Neural progenitor cell (in vitro differentiated cells): ENCODE measurements around the gene TMEM208. TPM values are rescaled to one million over a fixed set of nuclear protein-coding genes. Genes with fewer than 3 reads are reported as not detected.

ENCODE experiments used
- DNase-seq: peaks from one replicate; pipeline ENCODE4 v3.0.0-alpha.2; 2016; ENCODE audit warnings: low spot score
- H2AFZ ChIP-seq: fragments of 200-600 bp; sonication (generic); replicated peaks from 2 replicates; pipeline ENCODE4 v1.6.1; 2016; ENCODE audit warnings: antibody characterized with exemption
- H3F3A ChIP-seq: fragments of 200-600 bp; sonication (generic); 2 replicates; pipeline ENCODE4 v1.6.1; 2016; ENCODE audit warnings: antibody characterized with exemption, low read depth
- H3K27ac ChIP-seq: fragments of 200-600 bp; sonication (generic); 2 replicates; pipeline ENCODE4 v1.5.1; 2016; ENCODE audit warnings: mild to moderate bottlenecking
- H3K27me3 ChIP-seq: fragments of 200-600 bp; sonication (generic); 2 replicates; pipeline ENCODE4 v1.6.1; 2016; ENCODE audit warnings: mild to moderate bottlenecking, moderate library complexity
- H3K36me3 ChIP-seq: fragments of 200-600 bp; sonication (generic); 2 replicates; pipeline ENCODE4 v1.5.1; 2016
- H3K4me1 ChIP-seq: fragments of 200-600 bp; sonication (generic); 2 replicates; pipeline ENCODE4 v1.6.1; 2016; ENCODE audit warnings: mixed run types
- H3K4me2 ChIP-seq: fragments of 200-600 bp; sonication (generic); 2 replicates; pipeline ENCODE4 v1.6.1; 2016
- H3K4me3 ChIP-seq: fragments of 200-600 bp; sonication (generic); 2 replicates; pipeline ENCODE4 v1.5.1; 2016
- H3K79me2 ChIP-seq: fragments of 200-600 bp; sonication (generic); 2 replicates; pipeline ENCODE4 v1.6.1; 2016; ENCODE audit warnings: low read depth
- H3K9ac ChIP-seq: fragments of 200-600 bp; sonication (generic); 2 replicates; pipeline ENCODE4 v1.6.1; 2016
- H3K9me3 ChIP-seq: fragments of 200-600 bp; sonication (generic); 2 replicates; pipeline ENCODE4 v1.5.1; 2016; ENCODE audit warnings: low read depth
- H4K20me1 ChIP-seq: fragments of 200-600 bp; sonication (generic); 2 replicates; pipeline ENCODE4 v1.6.1; 2016; ENCODE audit warnings: low read depth
- H3K27ac Mint-ChIP-seq: 3 replicates; pipeline ENCODE4 v1.8.0; 2021; ENCODE audit warnings: mixed read lengths
- H3K27me3 Mint-ChIP-seq: 2 replicates; pipeline ENCODE4 v1.8.0; 2022; ENCODE audit warnings: low read depth, mild to moderate bottlenecking, inconsistent platforms, moderate library complexity, mixed read lengths; ENCODE audit not compliant: insufficient read depth
- H3K36me3 Mint-ChIP-seq: 3 replicates; pipeline ENCODE4 v1.8.0; 2021; ENCODE audit warnings: mixed read lengths
- H3K4me1 Mint-ChIP-seq: 3 replicates; pipeline ENCODE4 v1.8.0; 2021; ENCODE audit warnings: mixed read lengths
- H3K4me3 Mint-ChIP-seq: 3 replicates; pipeline ENCODE4 v1.8.0; 2021; ENCODE audit warnings: mild to moderate bottlenecking, moderate library complexity, mixed read lengths
- H3K9me3 Mint-ChIP-seq: 3 replicates; pipeline ENCODE4 v1.8.0; 2020; ENCODE audit warnings: mixed read lengths
- CTCF ChIP-seq: fragments of 200-600 bp; sonication (generic); IDR thresholded peaks from 2 replicates; pipeline ENCODE4 v1.5.1; 2017; ENCODE audit warnings: antibody characterized with exemption, mild to moderate bottlenecking
- EZH2 ChIP-seq: fragments of 200-600 bp; sonication (generic); IDR thresholded peaks from 2 replicates; pipeline ENCODE4 v1.6.1; 2017; ENCODE audit warnings: antibody characterized with exemption, mild to moderate bottlenecking, moderate library complexity
- EZH2phosphoT487 ChIP-seq: fragments of 200-600 bp; sonication (generic); IDR thresholded peaks from 2 replicates; pipeline ENCODE4 v1.6.1; 2017; ENCODE audit warnings: antibody characterized with exemption
- total RNA-seq: library from RNA; depleted of rRNA; stranded (reverse); fragments of >200 nt; gene quantifications from 2 replicates; pipeline ENCODE4 v1.2.3, GENCODE V29; 2015; ENCODE audit warnings: low replicate concordance

The TMEM208 gene
- total RNA-seq, 1 donor from 2014 or later, result 39.4 TPM

- no peak overlapping the region for H3K27ac Mint-ChIP-seq
- no peaks in the 10 kb centered on the region for H3K27me3 ChIP-seq
- H3K9ac ChIP-seq, result no peak overlapping the region
- H3K27me3 Mint-ChIP-seq, result no peaks in the 10 kb centered on the region
- no peak overlapping the region for H3K27ac ChIP-seq
- no peaks in the 10 kb centered on the region for H3F3A ChIP-seq
- no peak overlapping the region for H2AFZ ChIP-seq
- H3K4me3 Mint-ChIP-seq, result no peak overlapping the region
- no peaks in the 10 kb centered on the region for H3K9me3 ChIP-seq
- H3K9me3 Mint-ChIP-seq, result no peaks in the 10 kb centered on the region
- no peaks in the 10 kb centered on the region for H3K79me2 ChIP-seq
- H3K36me3 ChIP-seq, result no peaks in the 10 kb centered on the region
- H4K20me1 ChIP-seq, result no peaks in the 10 kb centered on the region
- no peaks in the 10 kb centered on the region for H3K36me3 Mint-ChIP-seq
- TF ChIP-seq EZH2phosphoT487, result no peak
- no peak for TF ChIP-seq EZH2
- TF ChIP-seq CTCF, result no peak
- peaks cover 8% of the 10 kb centered on the region for H3K4me1 Mint-ChIP-seq
- no peak for DNase-seq
- H3K4me2 ChIP-seq, result no peak overlapping the region
- H3K4me3 ChIP-seq, result no peak overlapping the region
- no peaks in the 10 kb centered on the region for H3K4me1 ChIP-seq
These were observed 12.0 kb downstream of the TMEM208 start for GRCh38 chr16:67238806-67239470.

- peaks cover 2% of the 10 kb centered on the region for H3K27me3 Mint-ChIP-seq
- no peak overlapping the region for H3K4me2 ChIP-seq
- no peaks in the 10 kb centered on the region for H3K9me3 Mint-ChIP-seq
These were observed 13.6 kb downstream of the TMEM208 start for GRCh38 chr16:67240506-67240905.

GRCh38 chr16:67241008-67241900 is 14.3 kb downstream of the TMEM208 start:
- DNase-seq, result no peak
- no peak overlapping the region for H3K27ac Mint-ChIP-seq
- no peaks in the 10 kb centered on the region for H3K9me3 Mint-ChIP-seq
- no peak overlapping the region for H3K9ac ChIP-seq
- no peaks in the 10 kb centered on the region for H3K27me3 ChIP-seq
- H2AFZ ChIP-seq, result no peak overlapping the region
- H3K4me1 ChIP-seq, result peaks cover 6% of the 10 kb centered on the region
- H3K36me3 ChIP-seq, result no peaks in the 10 kb centered on the region
- H3K4me1 Mint-ChIP-seq, result peaks cover 17% of the 10 kb centered on the region
- H3K79me2 ChIP-seq, result no peaks in the 10 kb centered on the region
- no peak overlapping the region for H3K4me3 ChIP-seq
- H3K27me3 Mint-ChIP-seq, result peaks cover 2% of the 10 kb centered on the region
- H3K36me3 Mint-ChIP-seq, result no peaks in the 10 kb centered on the region
- TF ChIP-seq CTCF (no peak), EZH2phosphoT487 (no peak), EZH2 (no peak)
- H3F3A ChIP-seq, result peaks cover 4% of the 10 kb centered on the region
- no peak overlapping the region for H3K4me2 ChIP-seq
- H3K27ac ChIP-seq, result no peak overlapping the region
- H3K9me3 ChIP-seq, result no peaks in the 10 kb centered on the region
- peaks cover 6% of the 10 kb centered on the region for H4K20me1 ChIP-seq
- no peak overlapping the region for H3K4me3 Mint-ChIP-seq

More at GRCh38 chr16:67240506-67240905, 13.6 kb downstream of the TMEM208 start:
- Histone ChIP-seq H3K4me1 (peaks cover 3% of the 10 kb centered on the region), H2AFZ (no peak overlapping the region), H3K27ac (no peak overlapping the region), H4K20me1 (peaks cover 2% of the 10 kb centered on the region), H3K4me3 (no peak overlapping the region), H3K9ac (no peak overlapping the region), H3K79me2 (no peaks in the 10 kb centered on the region), H3K27me3 (no peaks in the 10 kb centered on the region), H3F3A (no peaks in the 10 kb centered on the region), H3K9me3 (no peaks in the 10 kb centered on the region), H3K36me3 (no peaks in the 10 kb centered on the region)
- TF ChIP-seq CTCF, result no peak
- TF ChIP-seq EZH2, result no peak
- TF ChIP-seq EZH2phosphoT487, result no peak
- Mint-ChIP-seq H3K27ac (no peak overlapping the region), H3K4me3 (no peak overlapping the region), H3K4me1 (peaks cover 13% of the 10 kb centered on the region), H3K36me3 (no peaks in the 10 kb centered on the region)
- DNase-seq, result no peak
